KMS-11 (cell line): ENCODE data around the gene SH3YL1.

ENCODE experiments used
- H2AFZ ChIP-seq: fragments of 200-600 bp; sonication (generic); 2 replicates; pipeline ENCODE4 v1.6.1; 2016; ENCODE audit warnings: antibody characterized with exemption, mixed run types, low read depth
- H3K27ac ChIP-seq: fragments of 200-600 bp; sonication (generic); 2 replicates; pipeline ENCODE4 v1.6.1; 2016; ENCODE audit warnings: mild to moderate bottlenecking, mixed run types
- H3K27me3 ChIP-seq: fragments of 200-600 bp; sonication (generic); 2 replicates; pipeline ENCODE4 v1.6.1; 2017; ENCODE audit warnings: mild to moderate bottlenecking, low read depth, mixed run types, moderate library complexity; ENCODE audit not compliant: insufficient read depth
- H3K36me3 ChIP-seq: fragments of 200-600 bp; sonication (generic); 2 replicates; pipeline ENCODE4 v1.6.1; 2017; ENCODE audit warnings: mild to moderate bottlenecking, mixed run types; ENCODE audit not compliant: insufficient read depth
- H3K4me1 ChIP-seq: fragments of 200-600 bp; sonication (generic); 2 replicates; pipeline ENCODE4 v1.6.1; 2016; ENCODE audit warnings: mild to moderate bottlenecking, low read depth, mixed run types; ENCODE audit not compliant: poor library complexity, severe bottlenecking
- H3K4me2 ChIP-seq: fragments of 200-600 bp; sonication (generic); 2 replicates; pipeline ENCODE4 v1.7.0; 2016; ENCODE audit warnings: mild to moderate bottlenecking, mixed run types
- H3K4me3 ChIP-seq: fragments of 200-600 bp; sonication (generic); IDR thresholded peaks from 2 replicates; pipeline ENCODE4 v1.6.1; 2017; ENCODE audit warnings: low read depth, low read length, mixed read lengths; ENCODE audit not compliant: insufficient read depth
- H3K79me2 ChIP-seq: fragments of 200-600 bp; sonication (generic); 2 replicates; pipeline ENCODE4 v1.6.1; 2016; ENCODE audit warnings: low read depth, mixed run types; ENCODE audit not compliant: insufficient read depth
- H3K9ac ChIP-seq: fragments of 200-600 bp; sonication (generic); 2 replicates; pipeline ENCODE4 v1.6.1; 2016; ENCODE audit warnings: mild to moderate bottlenecking, mixed run types
- H4K20me1 ChIP-seq: fragments of 200-600 bp; sonication (generic); 2 replicates; pipeline ENCODE4 v1.6.1; 2016; ENCODE audit warnings: mild to moderate bottlenecking, mixed run types; ENCODE audit not compliant: insufficient read depth
- CTCF ChIP-seq: fragments of 200-600 bp; sonication (generic); conservative IDR thresholded peaks from 2 replicates; pipeline ENCODE4 v1.6.1; 2017; ENCODE audit warnings: low read depth, mild to moderate bottlenecking, antibody characterized with exemption, low read length, moderate library complexity, mixed read lengths

Gene SH3YL1

DNA sequence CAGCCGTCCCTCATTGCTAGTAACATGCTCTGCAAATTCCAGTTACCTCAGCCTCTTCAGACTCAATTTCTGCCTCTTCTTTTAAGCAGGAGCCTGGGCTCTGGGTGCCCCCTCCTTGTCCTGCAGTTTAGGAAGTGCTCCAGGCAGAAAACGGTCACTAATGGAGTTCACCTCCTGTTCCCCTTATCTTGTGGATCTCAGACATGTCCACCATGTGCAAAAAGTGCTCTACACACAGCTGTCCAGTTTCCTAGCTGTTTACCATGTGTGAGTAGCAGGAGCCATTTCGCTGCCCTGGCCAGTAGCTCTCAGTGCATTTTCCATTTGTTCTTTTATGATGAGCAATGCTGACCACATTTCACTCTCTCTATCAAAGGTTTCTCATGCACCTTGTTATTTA, 4.9 kb downstream of the SH3YL1 start:
- no peak overlapping the region for H3K4me2 ChIP-seq
- no peak overlapping the region for H3K9ac ChIP-seq
- H3K27ac ChIP-seq, result no peak overlapping the region

DNA sequence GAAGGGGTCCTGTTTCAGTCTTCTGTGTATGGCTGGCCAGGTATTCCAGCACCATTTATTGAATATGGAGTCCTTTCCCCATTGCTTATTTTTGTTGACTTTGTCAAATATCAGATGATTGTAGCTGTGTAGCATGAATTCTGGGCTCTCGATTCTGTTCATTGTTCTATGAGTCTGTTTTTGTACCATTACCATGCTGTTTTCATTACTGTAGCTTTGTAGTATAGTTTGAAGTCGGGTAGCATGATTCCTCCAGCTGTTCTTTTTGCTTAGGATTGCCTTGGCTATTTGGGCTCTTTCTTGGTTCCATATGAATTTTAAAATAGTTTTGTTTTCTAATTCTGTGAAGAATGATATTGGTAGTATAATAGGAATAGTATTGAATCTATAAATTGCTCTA, 6.0 kb downstream of the SH3YL1 start:
- H3K36me3 ChIP-seq, result no peaks in the 10 kb centered on the region
- H3K27ac ChIP-seq, result no peak overlapping the region

More for the DNA sequence above, 4.9 kb downstream of the SH3YL1 start:
- H4K20me1 ChIP-seq, result no peaks in the 10 kb centered on the region
- no peak overlapping the region for H2AFZ ChIP-seq
- no peak overlapping the region for H3K4me3 ChIP-seq
- H3K79me2 ChIP-seq, result no peaks in the 10 kb centered on the region
- no peaks in the 10 kb centered on the region for H3K27me3 ChIP-seq
- no peaks in the 10 kb centered on the region for H3K4me1 ChIP-seq
- no peak for TF ChIP-seq CTCF
- no peaks in the 10 kb centered on the region for H3K36me3 ChIP-seq

GRCh38 chr2:257429-257828, 6.4 kb downstream of the SH3YL1 start:
- no peak overlapping the region for H2AFZ ChIP-seq
- H3K36me3 ChIP-seq, result no peaks in the 10 kb centered on the region
- no peaks in the 10 kb centered on the region for H3K4me1 ChIP-seq
- no peaks in the 10 kb centered on the region for H4K20me1 ChIP-seq
- no peak overlapping the region for H3K27ac ChIP-seq
- no peak overlapping the region for H3K9ac ChIP-seq
- H3K79me2 ChIP-seq, result no peaks in the 10 kb centered on the region
- H3K27me3 ChIP-seq, result no peaks in the 10 kb centered on the region
- no peak overlapping the region for H3K4me2 ChIP-seq
- no peak overlapping the region for H3K4me3 ChIP-seq
- TF ChIP-seq CTCF, result no peak

More for the DNA sequence above, 6.0 kb downstream of the SH3YL1 start:
- H3K9ac ChIP-seq, result no peak overlapping the region
- no peak overlapping the region for H3K4me2 ChIP-seq
- no peak overlapping the region for H2AFZ ChIP-seq
- H3K4me1 ChIP-seq, result no peaks in the 10 kb centered on the region
- H3K79me2 ChIP-seq, result no peaks in the 10 kb centered on the region
- H3K4me3 ChIP-seq, result no peak overlapping the region
- no peaks in the 10 kb centered on the region for H3K27me3 ChIP-seq
- TF ChIP-seq CTCF, result no peak
- no peaks in the 10 kb centered on the region for H4K20me1 ChIP-seq

GRCh38 chr2:256094-256493, 7.7 kb downstream of the SH3YL1 start:
- Histone ChIP-seq H4K20me1 (no peaks in the 10 kb centered on the region), H3K36me3 (no peaks in the 10 kb centered on the region), H3K79me2 (no peaks in the 10 kb centered on the region), H2AFZ (no peak overlapping the region), H3K4me2 (no peak overlapping the region), H3K4me1 (no peaks in the 10 kb centered on the region), H3K27ac (no peak overlapping the region), H3K27me3 (no peaks in the 10 kb centered on the region), H3K4me3 (no peak overlapping the region), H3K9ac (no peak overlapping the region)
- no peak for TF ChIP-seq CTCF
